ENCODE data around the gene LAPTM5.

Gene LAPTM5

GRCh38 chr1:30738040-30738714, 19.4 kb downstream of the LAPTM5 start:
- TF ChIP-seq CTCF (IDR thresholded peaks at IDR 0.05; ENCODE audit: extremely low read depth, missing control alignments) = no peak
- no peak for DNase-seq (ENCODE audit: low spot score)

- DNase-seq (ENCODE audit: low spot score) = no peak
- TF ChIP-seq CTCF (IDR thresholded peaks at IDR 0.05; ENCODE audit: extremely low read depth, missing control alignments) = no peak
These were observed 20.1 kb downstream of the LAPTM5 start for GRCh38 chr1:30737357-30738039.

GRCh38 chr1:30735668-30736498, 21.7 kb downstream of the LAPTM5 start:
- TF ChIP-seq CTCF (IDR thresholded peaks at IDR 0.05; ENCODE audit: extremely low read depth, missing control alignments) = no peak

GRCh38 chr1:30735124-30735523, 22.4 kb downstream of the LAPTM5 start:
- DNase-seq (ENCODE audit: low spot score) = no peak
- TF ChIP-seq CTCF (IDR thresholded peaks at IDR 0.05; ENCODE audit: extremely low read depth, missing control alignments) = no peak

More at GRCh38 chr1:30735668-30736498, 21.7 kb downstream of the LAPTM5 start:
- DNase-seq (ENCODE audit: low spot score) = no peak

GRCh38 chr1:30734580-30734979, 23.0 kb downstream of the LAPTM5 start:
- no peak for TF ChIP-seq CTCF (IDR thresholded peaks at IDR 0.05; ENCODE audit: extremely low read depth, missing control alignments)
- DNase-seq (ENCODE audit: low spot score) = no peak

- no peak for TF ChIP-seq CTCF (IDR thresholded peaks at IDR 0.05; ENCODE audit: extremely low read depth, missing control alignments)
- no peak for DNase-seq (ENCODE audit: low spot score)
These were observed 23.5 kb downstream of the LAPTM5 start for GRCh38 chr1:30734106-30734505.

GRCh38 chr1:30733493-30733892, 24.1 kb downstream of the LAPTM5 start:
- DNase-seq (ENCODE audit: low spot score) = no peak
- TF ChIP-seq CTCF (IDR thresholded peaks at IDR 0.05; ENCODE audit: extremely low read depth, missing control alignments) = no peak
